AG09309 (cell line): ENCODE data around the gene RSAD2.

Experiments used
- DNase-seq: peaks from one replicate; pipeline ENCODE4 v3.0.0-alpha.2; 2010; ENCODE audit warnings: low read depth
- H3K4me3 ChIP-seq: 2 replicates; pipeline ENCODE4 v1.5.1; 2011; ENCODE audit warnings: mild to moderate bottlenecking, low read depth, low read length, moderate library complexity; ENCODE audit not compliant: control insufficient read depth
- TF ChIP-seq, protein P1 (sequence below): IDR thresholded peaks from 2 replicates; pipeline ENCODE4 v1.5.1; 2011; ENCODE audit warnings: mild to moderate bottlenecking, low read depth, low read length, inconsistent platforms; ENCODE audit not compliant: insufficient read depth, control insufficient read depth; ENCODE audit errors: missing control alignments

The RSAD2 gene

DNA sequence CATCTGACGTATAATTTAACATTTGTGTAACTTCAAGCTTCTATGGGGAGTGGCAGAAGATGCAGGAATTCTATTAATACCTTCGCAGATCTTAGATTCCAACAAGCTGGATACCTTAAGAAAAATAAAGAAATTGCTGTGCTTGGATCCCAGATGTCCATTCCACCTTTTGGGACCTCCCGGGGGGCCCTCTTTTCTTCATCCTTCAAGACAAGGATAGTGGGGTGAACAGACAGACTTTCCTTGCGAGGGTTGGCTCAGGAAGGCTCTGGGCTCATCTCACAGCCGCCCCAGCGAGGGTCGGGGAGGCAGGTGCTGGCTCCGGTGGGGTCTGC is 39.1 kb downstream of the RSAD2 start:
- no peak overlapping the region for H3K4me3 ChIP-seq
- TF ChIP-seq, protein P1, sequence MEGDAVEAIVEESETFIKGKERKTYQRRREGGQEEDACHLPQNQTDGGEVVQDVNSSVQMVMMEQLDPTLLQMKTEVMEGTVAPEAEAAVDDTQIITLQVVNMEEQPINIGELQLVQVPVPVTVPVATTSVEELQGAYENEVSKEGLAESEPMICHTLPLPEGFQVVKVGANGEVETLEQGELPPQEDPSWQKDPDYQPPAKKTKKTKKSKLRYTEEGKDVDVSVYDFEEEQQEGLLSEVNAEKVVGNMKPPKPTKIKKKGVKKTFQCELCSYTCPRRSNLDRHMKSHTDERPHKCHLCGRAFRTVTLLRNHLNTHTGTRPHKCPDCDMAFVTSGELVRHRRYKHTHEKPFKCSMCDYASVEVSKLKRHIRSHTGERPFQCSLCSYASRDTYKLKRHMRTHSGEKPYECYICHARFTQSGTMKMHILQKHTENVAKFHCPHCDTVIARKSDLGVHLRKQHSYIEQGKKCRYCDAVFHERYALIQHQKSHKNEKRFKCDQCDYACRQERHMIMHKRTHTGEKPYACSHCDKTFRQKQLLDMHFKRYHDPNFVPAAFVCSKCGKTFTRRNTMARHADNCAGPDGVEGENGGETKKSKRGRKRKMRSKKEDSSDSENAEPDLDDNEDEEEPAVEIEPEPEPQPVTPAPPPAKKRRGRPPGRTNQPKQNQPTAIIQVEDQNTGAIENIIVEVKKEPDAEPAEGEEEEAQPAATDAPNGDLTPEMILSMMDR: no peak
- no peak for DNase-seq

DNA sequence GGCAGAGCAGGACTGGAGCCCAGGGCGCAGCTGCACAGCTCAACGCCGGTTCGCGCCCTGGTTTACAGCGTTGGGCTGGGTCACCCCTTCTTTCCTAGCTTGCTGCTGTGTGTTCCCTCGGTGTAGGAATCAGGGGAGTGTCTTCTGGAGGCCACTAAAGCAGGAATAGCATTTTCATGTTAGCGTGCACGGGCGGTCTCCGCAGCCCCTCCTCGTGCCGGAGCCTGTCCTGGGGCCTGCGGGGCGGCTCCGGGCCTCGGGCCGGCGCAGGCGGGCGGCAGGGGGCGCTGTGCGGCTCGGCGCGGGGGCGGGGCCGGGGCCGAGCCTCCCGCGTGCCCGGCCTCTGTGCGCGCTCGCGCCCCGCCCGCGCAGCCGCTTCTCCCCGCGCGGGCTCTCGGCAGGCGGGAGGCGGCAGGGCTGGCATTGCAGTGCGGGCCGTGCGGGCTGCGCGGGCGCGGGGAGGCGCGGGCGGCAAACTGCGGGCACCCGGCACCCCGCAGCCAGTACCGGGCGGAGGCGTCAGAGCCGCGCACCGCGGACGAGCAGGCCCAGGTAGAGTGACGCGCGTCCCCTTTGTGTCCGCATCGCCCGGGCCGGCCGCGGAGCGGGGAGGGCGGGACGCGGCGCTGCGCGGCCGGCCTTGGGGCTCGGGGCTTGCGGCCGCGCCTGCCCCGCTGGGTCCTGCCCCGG is 39.6 kb downstream of the RSAD2 start, which contains the start of gene RNF144A:
RNF144A (plus strand) TSS at position 342 of the 690 bp plus-strand sequence. CDS start 79,515 bp downstream, outside the sequence.
- TF ChIP-seq, protein P1: peak; percentile 15
- no peak for DNase-seq
- peak within 1 kb of the TSS; percentile 22 for H3K4me3 ChIP-seq

DNA sequence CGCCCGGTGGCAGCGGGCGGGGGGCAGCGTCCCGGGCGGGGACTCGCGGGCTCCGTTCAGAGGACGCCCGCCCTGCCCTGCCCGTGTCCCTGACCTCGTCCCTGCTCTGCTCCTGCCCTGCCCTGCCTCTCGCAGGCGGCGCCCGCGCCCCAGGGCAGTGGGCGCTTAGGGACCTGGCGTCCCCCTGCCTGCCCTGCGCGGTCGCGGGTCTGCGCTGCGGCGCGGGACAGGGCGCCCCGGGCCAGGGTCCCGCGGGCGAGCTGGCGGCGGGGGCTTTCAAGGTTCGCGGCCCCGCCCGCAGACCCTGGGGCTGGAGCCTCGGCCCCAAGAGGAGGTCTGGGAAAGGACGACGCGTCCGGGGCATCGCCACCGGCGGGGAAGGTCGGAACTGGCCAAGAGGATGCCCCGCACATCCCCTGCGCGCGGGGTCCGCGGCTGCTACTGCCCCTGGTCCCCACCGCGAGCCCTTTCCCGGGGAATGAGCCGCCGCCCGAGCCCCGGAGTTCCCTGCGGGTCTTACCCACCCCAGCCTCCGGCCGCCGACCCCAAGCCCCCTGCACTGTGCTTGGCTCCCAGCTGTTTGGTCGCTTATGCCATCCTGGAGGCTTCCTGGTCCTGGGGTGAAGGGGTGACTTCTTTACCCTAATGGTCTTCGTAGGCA is 40.3 kb downstream of the RSAD2 start:
- DNase-seq: no peak
- H3K4me3 ChIP-seq: peak overlapping the region; percentile 22
- TF ChIP-seq, protein P1: no peak

DNA sequence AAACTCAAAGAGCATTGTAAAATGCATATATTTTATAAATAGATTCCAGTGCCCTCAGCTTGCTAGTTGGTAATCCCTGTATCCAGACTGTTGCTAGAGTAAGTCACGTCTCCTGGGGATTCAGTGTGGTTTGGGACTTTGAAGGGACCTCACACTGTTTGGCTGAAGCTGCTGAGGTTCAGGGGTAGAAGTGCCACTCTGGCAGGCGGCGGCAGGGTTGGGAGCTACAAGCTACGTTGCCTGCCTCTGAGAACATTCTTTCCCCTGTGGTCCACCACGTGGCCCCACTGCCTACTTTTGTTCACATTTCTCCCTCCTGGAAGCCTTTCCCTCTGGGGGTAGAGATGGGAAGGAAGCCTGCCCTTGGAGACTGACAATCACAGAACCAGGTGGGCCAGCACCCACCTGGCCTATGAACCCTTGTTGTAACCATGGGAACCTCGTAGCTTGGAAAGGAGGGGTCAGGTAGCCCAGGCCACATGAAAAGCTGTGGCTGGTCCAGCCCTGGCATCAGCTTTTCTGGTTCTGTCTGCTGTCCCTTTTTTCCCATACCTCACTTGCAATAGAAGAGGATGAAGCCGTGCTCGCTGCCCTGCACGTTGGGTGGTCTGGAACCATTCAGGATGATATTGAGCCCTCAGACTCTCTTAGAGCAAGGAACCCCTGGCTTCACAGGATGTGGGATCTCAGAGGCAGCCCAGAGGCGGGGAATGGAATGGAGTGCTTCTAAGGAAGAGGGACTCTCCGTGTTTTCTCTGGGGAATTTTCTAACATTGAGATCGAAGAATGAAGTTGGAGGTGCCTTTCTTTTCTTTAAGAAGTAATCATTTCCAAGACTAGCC is 42.5 kb downstream of the RSAD2 start:
- no peak for DNase-seq
- TF ChIP-seq, protein P1: no peak
- no peak overlapping the region for H3K4me3 ChIP-seq

DNA sequence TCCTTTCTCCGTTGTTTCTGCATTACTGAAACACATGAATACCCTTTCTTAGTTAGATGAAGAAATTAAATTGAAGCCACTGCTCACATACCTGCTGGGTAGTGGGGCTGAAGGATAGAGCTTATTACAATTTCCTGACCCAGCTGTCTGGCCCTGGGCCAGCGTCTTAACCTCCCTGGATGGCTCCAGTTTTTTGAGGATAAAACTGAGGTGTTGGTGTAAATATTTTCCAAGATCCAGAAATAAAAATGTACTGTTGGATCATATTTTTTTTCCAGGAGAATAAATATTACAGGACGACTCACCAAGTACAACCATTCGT is 43.1 kb downstream of the RSAD2 start:
- no peak for DNase-seq
- no peak overlapping the region for H3K4me3 ChIP-seq
- TF ChIP-seq, protein P1: no peak

DNA sequence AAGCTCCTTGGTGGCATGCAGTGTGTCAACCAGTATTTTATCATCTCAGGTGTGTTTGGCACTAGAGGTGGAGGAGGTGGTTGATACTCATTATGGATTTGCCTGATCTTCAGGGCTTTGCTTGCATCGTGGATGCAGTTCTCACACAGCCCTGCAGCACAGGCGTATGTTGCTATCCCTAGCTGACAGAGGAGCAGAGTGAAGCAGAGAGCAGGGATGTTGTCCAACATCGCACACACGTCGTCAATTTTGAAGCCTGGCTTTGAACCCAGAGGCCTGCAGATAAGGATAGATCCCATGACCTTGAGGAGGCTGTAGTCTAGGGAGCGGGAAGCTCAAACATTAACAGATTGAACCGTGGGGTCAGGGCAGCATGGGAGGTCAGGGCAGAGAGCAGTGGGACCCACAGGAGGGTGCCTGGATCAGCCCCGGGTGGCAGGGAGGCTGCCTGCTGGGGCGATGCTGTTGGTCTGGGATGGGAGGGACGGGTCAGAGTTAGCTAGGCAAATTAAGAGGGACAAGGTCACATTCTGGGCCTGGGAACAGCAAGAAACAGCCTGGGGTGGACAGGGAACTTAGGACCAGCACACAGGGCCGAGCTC is 43.8 kb downstream of the RSAD2 start:
- no peak overlapping the region for H3K4me3 ChIP-seq
- TF ChIP-seq, protein P1: no peak
- no peak for DNase-seq
